Measurements from ENCODE around the gene SLC43A2. TPM values are rescaled to one million over a fixed set of nuclear protein-coding genes. Genes with fewer than 3 reads are reported as not detected.
A peak's percentile ranks its signal among the peaks of the same experiment; 100 is the strongest.

Gene SLC43A2
- total RNA-seq, 6 donors from 2014 or later = 16.9 to 79.0 (median 49.2) TPM

- Histone ChIP-seq H3K9me3 (no peaks in the 10 kb centered on the region), H3K27me3 (no peaks in the 10 kb centered on the region), H3K27ac (peak overlapping the region; percentile 92 to 99 (median 98)), H3K4me3 (peak overlapping the region; percentile 42 to 71 (median 60)), H3K4me1 (peaks cover 54 to 73% (median 69%) of the 10 kb centered on the region in 4 donors), H3K36me3 (peaks cover 0 to 8% (median 0%) of the 10 kb centered on the region in 4 donors)
- peak in 2 of 4 donors; percentile 57 to 70 for TF ChIP-seq POLR2A (IDR thresholded peaks at IDR 0.05)
- no peak for TF ChIP-seq EP300 (IDR thresholded peaks at IDR 0.05)
- peak in 1 of 2 donors; percentile 20 for TF ChIP-seq POLR2AphosphoS5 (IDR thresholded peaks at IDR 0.05)
- TF ChIP-seq CTCF (IDR thresholded peaks at IDR 0.05) = peak in 4 of 6 experiments; percentile 52 to 73 (median 56)
- WGBS, 2 donors = 1% methylated on average over 25 of the region's 90 CpGs; no CpG with 5 or more reads in 1 of the 2 donors
- peak in 1 of 2 donors; percentile 12 for ATAC-seq (ENCODE audit: low FRiP score in 2 of 2)
- DNase-seq = peak; percentile 88 to 93
Observed at GRCh38 chr17:1643293-1643998, 14.8 kb upstream of the SLC43A2 start.

GRCh38 chr17:1641065-1641403, 12.4 kb upstream of the SLC43A2 start:
- DNase-seq (no peak), ATAC-seq (ENCODE audit: low FRiP score in 2 of 2) (no peak)
- Histone ChIP-seq H3K27me3 (no peaks in the 10 kb centered on the region), H3K4me1 (peaks cover 30 to 49% (median 45%) of the 10 kb centered on the region in 4 donors), H3K36me3 (peaks cover 0 to 32% (median 10%) of the 10 kb centered on the region in 4 donors), H3K27ac (no peak overlapping the region), H3K4me3 (no peak overlapping the region), H3K9me3 (no peaks in the 10 kb centered on the region)
- TF ChIP-seq POLR2AphosphoS5 (IDR thresholded peaks at IDR 0.05) (no peak), CTCF (IDR thresholded peaks at IDR 0.05) (no peak), POLR2A (IDR thresholded peaks at IDR 0.05) (no peak), EP300 (IDR thresholded peaks at IDR 0.05) (no peak)
- WGBS, 2 donors = 85 to 86% methylated on average over 10 to 12 of the region's 12 CpGs

GRCh38 chr17:1640329-1641064, 11.9 kb upstream of the SLC43A2 start:
- DNase-seq = peak; percentile 53 to 80
- H3K27ac ChIP-seq = peak overlapping the region; percentile 35 to 72 (median 55)
- H3K9me3 ChIP-seq = no peaks in the 10 kb centered on the region
- no peaks in the 10 kb centered on the region for H3K27me3 ChIP-seq
- ATAC-seq (ENCODE audit: low FRiP score in 2 of 2) = no peak
- TF ChIP-seq CTCF (IDR thresholded peaks at IDR 0.05) (no peak), POLR2A (IDR thresholded peaks at IDR 0.05) (no peak), POLR2AphosphoS5 (IDR thresholded peaks at IDR 0.05) (no peak), EP300 (IDR thresholded peaks at IDR 0.05) (no peak)
- H3K4me3 ChIP-seq = no peak overlapping the region
- WGBS, 2 donors = 79 to 82% methylated on average over 15 to 19 of the region's 23 CpGs
- peaks cover 25 to 44% (median 39%) of the 10 kb centered on the region in 4 donors for H3K4me1 ChIP-seq
- peaks cover 0 to 35% (median 14%) of the 10 kb centered on the region in 4 donors for H3K36me3 ChIP-seq

GRCh38 chr17:1639549-1640180, 11.0 kb upstream of the SLC43A2 start:
- 58 to 71% methylated on average over 5 to 7 of the region's 11 CpGs for WGBS, 2 donors

More at GRCh38 chr17:1639549-1640180, 11.0 kb upstream of the SLC43A2 start:
- no peaks in the 10 kb centered on the region for H3K27me3 ChIP-seq
- no peak overlapping the region for H3K4me3 ChIP-seq
- TF ChIP-seq POLR2AphosphoS5 (IDR thresholded peaks at IDR 0.05) = no peak
- no peak for TF ChIP-seq EP300 (IDR thresholded peaks at IDR 0.05)
- TF ChIP-seq CTCF (IDR thresholded peaks at IDR 0.05) = no peak
- no peak for TF ChIP-seq POLR2A (IDR thresholded peaks at IDR 0.05)
- peaks cover 18 to 36% (median 31%) of the 10 kb centered on the region in 4 donors for H3K4me1 ChIP-seq
- peak overlapping the region; percentile 35 to 72 (median 55) for H3K27ac ChIP-seq
- H3K36me3 ChIP-seq = peaks cover 4 to 44% (median 22%) of the 10 kb centered on the region in 4 donors
- ATAC-seq (ENCODE audit: low FRiP score in 2 of 2) (peak in 1 of 2 donors; percentile 70), DNase-seq (peak; percentile 72 to 91)
- no peaks in the 10 kb centered on the region for H3K9me3 ChIP-seq

Data from upper lobe of left lung (tissue), 6 donors.